ENCODE measurements around the gene CX3CL1. TPM values are rescaled to one million over a fixed set of nuclear protein-coding genes. Genes with fewer than 3 reads are reported as not detected.

Gene CX3CL1
- total RNA-seq, 4 donors from 2014 or later: 1.0 to 31.2 (median 7.1) TPM

- no peaks in the 10 kb centered on the region for H3K27me3 ChIP-seq
- intact Hi-C loops (cut with DNase I; ENCODE audit: low total_unique reads): no loop called here
- no peak for DNase-seq
- TF ChIP-seq POLR2A (IDR thresholded peaks at IDR 0.05) (no peak), CTCF (IDR thresholded peaks at IDR 0.05) (no peak)
- H3K36me3 ChIP-seq: no peaks in the 10 kb centered on the region
- H3K9me3 ChIP-seq: no peaks in the 10 kb centered on the region
- no peaks in the 10 kb centered on the region for H3K4me1 ChIP-seq
- H3K4me3 ChIP-seq: no peak overlapping the region
- peak overlapping the region in 1 of 2 donors; percentile 18 for H3K27ac ChIP-seq
These were observed 14.2 kb downstream of the CX3CL1 start for GRCh38 chr16:57386381-57386951.

- TF ChIP-seq CTCF (IDR thresholded peaks at IDR 0.05) (no peak), POLR2A (IDR thresholded peaks at IDR 0.05) (no peak)
- no peak overlapping the region for H3K4me3 ChIP-seq
- no peaks in the 10 kb centered on the region for H3K36me3 ChIP-seq
- no peak overlapping the region for H3K27ac ChIP-seq
- H3K27me3 ChIP-seq: no peaks in the 10 kb centered on the region
- no peaks in the 10 kb centered on the region for H3K9me3 ChIP-seq
- no peak for DNase-seq
- H3K4me1 ChIP-seq: no peaks in the 10 kb centered on the region
- intact Hi-C loops (cut with DNase I; ENCODE audit: low total_unique reads): no loop called here
These were observed 15.5 kb downstream of the CX3CL1 start for GRCh38 chr16:57387598-57388354.

- H3K36me3 ChIP-seq: no peaks in the 10 kb centered on the region
- no peaks in the 10 kb centered on the region for H3K27me3 ChIP-seq
- no peak for DNase-seq
- intact Hi-C loops (cut with DNase I; ENCODE audit: low total_unique reads): no loop called here
- H3K27ac ChIP-seq: no peak overlapping the region
- H3K4me1 ChIP-seq: no peaks in the 10 kb centered on the region
- H3K4me3 ChIP-seq: no peak overlapping the region
- no peaks in the 10 kb centered on the region for H3K9me3 ChIP-seq
- TF ChIP-seq CTCF (IDR thresholded peaks at IDR 0.05) (no peak), POLR2A (IDR thresholded peaks at IDR 0.05) (no peak)
These were observed 16.2 kb downstream of the CX3CL1 start for GRCh38 chr16:57388359-57389086.

- H3K4me3 ChIP-seq: no peak overlapping the region
- no peaks in the 10 kb centered on the region for H3K27me3 ChIP-seq
- intact Hi-C loops (cut with DNase I; ENCODE audit: low total_unique reads): no loop called here
- no peaks in the 10 kb centered on the region for H3K36me3 ChIP-seq
- H3K27ac ChIP-seq: no peak overlapping the region
- DNase-seq: no peak
- no peaks in the 10 kb centered on the region for H3K9me3 ChIP-seq
- no peaks in the 10 kb centered on the region for H3K4me1 ChIP-seq
- TF ChIP-seq POLR2A (IDR thresholded peaks at IDR 0.05): no peak
- no peak for TF ChIP-seq CTCF (IDR thresholded peaks at IDR 0.05)
These were observed 16.8 kb downstream of the CX3CL1 start for GRCh38 chr16:57389087-57389468.

All from uterus (tissue), 4 donors.